ENCODE results near the gene CETP. TPM values are rescaled to one million over a fixed set of nuclear protein-coding genes. Genes with fewer than 3 reads are reported as not detected.
"Not testable (repeated sequence)": the region's sequence is repeated elsewhere in the genome, so short reads cannot be mapped to it uniquely, and the experiment has no call there.

Gene CETP
- total RNA-seq, 1 experiment from 2014 or later = not detected

- no peak for DNase-seq (ENCODE audit: low read depth)
Measured at GRCh38 chr16:56933828-56934598, 27.7 kb upstream of the CETP start.

- not testable (repeated sequence) for DNase-seq (ENCODE audit: low read depth)
Measured at GRCh38 chr16:56934599-56935145, 27.1 kb upstream of the CETP start.

GRCh38 chr16:56935201-56935600 is 26.5 kb upstream of the CETP start:
- DNase-seq (ENCODE audit: low read depth) = no peak

DNA sequence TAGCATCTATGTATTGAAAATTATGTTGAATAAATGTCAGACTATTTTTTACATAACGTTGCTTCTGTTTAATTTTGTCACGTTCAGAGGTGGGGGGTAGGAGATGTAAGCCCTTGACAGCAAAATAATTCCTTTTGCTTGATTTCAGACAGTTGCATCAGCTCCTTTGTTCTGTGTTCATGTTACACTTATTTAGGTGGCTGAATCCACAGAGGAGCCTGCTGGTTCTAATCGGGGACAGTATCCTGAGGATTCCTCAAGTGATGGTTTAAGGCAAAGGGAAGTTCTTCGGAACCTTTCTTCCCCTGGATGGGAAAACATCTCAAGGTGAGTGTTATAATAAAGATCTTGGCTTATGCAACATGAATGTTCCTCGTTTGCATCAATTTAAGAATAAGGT is 25.3 kb upstream of the CETP start:
- DNase-seq (ENCODE audit: low read depth) = no peak

- DNase-seq (ENCODE audit: low read depth) = no peak
Measured at GRCh38 chr16:56936950-56937349, 24.8 kb upstream of the CETP start.

GRCh38 chr16:56938664-56939513 is 22.9 kb upstream of the CETP start:
- DNase-seq (ENCODE audit: low read depth) = no peak

DNA sequence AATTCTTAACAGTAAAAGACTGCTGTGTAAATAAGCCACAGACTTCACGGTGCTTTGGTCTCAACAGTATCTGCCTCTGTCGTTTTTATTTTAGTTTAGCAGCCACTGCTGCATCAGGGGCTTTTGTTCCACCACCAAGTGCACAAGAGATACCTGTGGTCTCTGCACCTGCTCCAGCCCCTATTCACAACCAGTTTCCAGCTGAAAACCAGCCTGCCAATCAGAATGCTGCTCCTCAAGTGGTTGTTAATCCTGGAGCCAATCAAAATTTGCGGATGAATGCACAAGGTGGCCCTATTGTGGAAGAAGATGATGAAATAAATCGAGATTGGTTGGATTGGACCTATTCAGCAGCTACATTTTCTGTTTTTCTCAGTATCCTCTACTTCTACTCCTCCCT is 21.9 kb upstream of the CETP start:
- no peak for DNase-seq (ENCODE audit: low read depth)

DNA sequence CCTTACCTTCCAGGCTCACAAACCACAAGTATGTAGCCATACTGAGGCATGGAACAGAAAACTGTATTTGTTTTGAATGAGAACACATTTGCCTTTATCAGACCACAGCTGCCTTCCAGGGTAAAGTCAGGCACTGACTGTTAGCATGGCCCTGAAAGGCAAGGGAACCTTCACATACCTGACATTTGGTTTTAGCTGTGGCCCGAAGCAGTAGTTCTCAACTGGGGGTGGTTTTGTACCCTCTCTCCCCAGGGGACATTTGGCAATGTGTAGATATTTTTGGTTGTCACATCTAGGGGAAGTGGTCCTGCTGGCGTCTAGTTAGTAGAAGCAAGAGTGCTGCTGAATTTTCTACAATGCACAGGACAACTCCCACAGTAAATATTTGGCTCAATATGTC is 20.7 kb upstream of the CETP start:
- DNase-seq (ENCODE audit: low read depth) = no peak

DNA sequence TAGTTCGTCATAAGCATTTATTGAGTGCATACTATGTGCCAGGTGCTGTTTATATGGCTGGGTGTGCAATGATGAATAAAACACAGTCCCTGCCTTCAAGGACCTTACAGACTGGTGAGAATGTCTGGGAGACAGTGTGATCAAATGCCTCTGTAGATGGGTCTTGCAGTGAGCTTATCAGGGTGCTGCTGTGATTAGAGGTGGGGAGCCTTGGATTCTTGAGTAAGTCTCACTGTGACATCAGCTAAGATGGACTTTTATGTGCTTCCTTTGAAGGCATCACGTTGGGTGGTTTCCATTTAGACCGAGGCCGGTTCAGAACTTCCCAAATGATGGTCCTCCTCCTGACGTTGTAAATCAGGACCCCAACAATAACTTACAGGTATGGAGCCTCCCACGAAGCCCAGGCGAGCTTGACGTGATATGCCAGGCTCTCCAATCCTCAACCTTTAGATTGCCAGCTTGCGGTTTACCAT is 19.9 kb upstream of the CETP start:
- DNase-seq (ENCODE audit: low read depth) = no peak

DNA sequence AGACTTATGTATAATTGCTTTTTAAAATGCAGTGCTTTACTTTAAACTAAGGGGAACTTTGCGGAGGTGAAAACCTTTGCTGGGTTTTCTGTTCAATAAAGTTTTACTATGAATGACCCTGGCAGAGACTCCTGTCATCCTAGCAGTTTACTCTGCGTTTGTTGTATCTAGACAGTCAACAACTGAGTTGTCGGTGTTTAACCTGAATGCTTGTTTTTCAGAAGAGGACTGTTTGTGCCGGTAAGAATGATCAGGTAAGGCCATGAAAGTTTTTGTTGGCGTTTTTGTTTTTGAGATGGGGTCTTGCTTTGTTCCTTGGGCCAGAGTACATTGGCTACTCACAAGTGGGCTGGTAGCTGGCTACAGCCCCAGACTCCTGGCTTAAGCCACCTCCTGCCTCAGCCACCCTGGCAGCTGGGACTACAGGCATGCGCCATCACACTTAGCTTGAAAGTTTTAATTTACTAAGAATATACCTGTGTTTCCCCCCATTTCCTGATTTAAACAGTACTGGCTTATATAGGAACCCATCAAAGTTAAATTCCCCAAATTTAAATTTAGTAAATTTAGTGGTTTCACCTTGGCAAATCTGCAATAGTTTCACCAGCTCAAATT is 17.9 kb upstream of the CETP start:
- no peak for DNase-seq (ENCODE audit: low read depth)

GRCh38 chr16:56944954-56945839 is 16.6 kb upstream of the CETP start:
- peak; percentile 55 for DNase-seq (ENCODE audit: low read depth)

GRCh38 chr16:56945847-56946527 is 15.8 kb upstream of the CETP start:
- no peak for DNase-seq (ENCODE audit: low read depth)

- DNase-seq (ENCODE audit: low read depth) = no peak
Measured at GRCh38 chr16:56946767-56947603, 14.8 kb upstream of the CETP start.

- no peak for DNase-seq (ENCODE audit: low read depth)
Measured at GRCh38 chr16:56947604-56947995, 14.2 kb upstream of the CETP start.

- no peak for DNase-seq (ENCODE audit: low read depth)
Measured at GRCh38 chr16:56948234-56948633, 13.5 kb upstream of the CETP start.

DNA sequence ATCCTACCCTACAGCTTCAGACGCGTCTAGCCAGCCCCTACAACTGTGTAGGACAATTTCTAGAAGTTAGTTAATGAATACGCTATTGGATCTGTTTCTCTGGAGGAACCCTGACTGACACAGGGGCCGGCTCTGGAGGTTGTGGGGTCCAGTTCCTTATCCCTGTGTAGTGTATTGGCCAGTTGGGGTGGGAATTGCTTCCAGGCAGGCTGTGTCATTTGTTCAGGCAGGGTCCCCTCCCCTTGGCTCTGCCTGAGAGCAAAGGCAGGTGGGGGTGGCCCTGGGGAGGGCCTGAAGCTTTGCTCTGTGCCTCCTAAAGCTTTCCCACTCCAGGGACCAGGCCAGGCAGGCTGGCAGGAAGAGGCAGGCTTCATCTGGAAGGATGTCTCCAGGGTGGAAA is 11.7 kb upstream of the CETP start:
- no peak for DNase-seq (ENCODE audit: low read depth)

GRCh38 chr16:56950455-56950854 is 11.3 kb upstream of the CETP start:
- no peak for DNase-seq (ENCODE audit: low read depth)

DNA sequence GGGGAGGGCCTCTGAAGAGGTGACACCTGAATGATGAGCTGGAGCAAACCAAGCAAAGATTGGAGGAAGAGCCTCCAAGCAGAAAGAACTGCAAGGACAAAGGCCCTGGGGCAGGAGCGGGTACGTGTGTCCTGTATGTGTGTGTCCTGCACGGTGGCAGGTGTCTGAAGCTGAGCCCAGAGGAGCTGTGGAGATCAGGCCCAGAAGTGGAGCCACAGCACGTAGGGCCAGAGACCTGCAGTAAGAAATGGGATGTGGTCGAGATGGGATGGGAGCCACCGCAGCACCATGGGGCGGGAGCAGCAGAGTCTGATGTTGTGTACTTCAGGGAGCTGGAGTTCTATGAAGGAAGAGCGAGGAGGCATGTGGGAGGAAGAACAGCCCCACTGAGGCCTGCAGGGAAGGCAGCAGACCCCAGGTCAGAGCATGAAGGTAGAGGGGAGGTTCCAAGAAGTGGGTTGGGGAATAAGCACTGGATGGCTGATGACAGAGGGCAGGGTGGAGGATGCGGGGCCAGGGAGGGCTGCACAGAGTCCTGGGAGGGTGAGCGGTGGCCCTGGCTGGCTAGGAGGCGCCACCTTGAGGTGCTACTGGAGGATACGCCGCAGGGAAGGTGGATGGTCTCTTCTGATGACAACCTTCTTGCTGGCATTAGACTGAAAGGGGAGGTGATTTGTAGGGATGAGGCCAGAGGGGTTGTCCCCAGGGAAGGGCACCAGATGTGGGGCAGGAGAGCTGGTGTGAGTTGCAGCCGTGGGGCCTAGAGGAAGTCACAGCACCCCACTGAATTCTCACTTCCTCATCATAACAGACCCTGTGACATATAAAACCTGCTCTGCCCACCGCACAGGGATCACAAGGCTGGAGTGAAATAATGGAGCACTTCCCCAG is 10.6 kb upstream of the CETP start:
- peak; percentile 50 for DNase-seq (ENCODE audit: low read depth)

- no peak for DNase-seq (ENCODE audit: low read depth)
Measured at GRCh38 chr16:56953006-56953405, 8.7 kb upstream of the CETP start.

All from Daoy (cell line).